Measurements from ENCODE around the gene SMOC2.

SMOC2 gene

GRCh38 chr6:168447282-168447681, 6.3 kb downstream of the SMOC2 start:
- TF ChIP-seq POLR2AphosphoS5 (IDR thresholded peaks at IDR 0.05; ENCODE audit: borderline replicate concordance, low read depth, low read length) (no peak), EZH2 (IDR thresholded peaks at IDR 0.05) (no peak), FOXP2 (optimal IDR thresholded peaks at IDR 0.05; ENCODE audit: control extremely low read depth, extremely low read length, insufficient read depth) (no peak)

GRCh38 chr6:168447700-168448099, 6.7 kb downstream of the SMOC2 start:
- Histone ChIP-seq H3K9me3 (ENCODE audit: low read depth, low read length) (no peaks in the 10 kb centered on the region), H3K9ac (ENCODE audit: insufficient read length) (no peak overlapping the region), H3K36me3 (ENCODE audit: insufficient read depth, low read length) (no peaks in the 10 kb centered on the region), H3K27ac (no peak overlapping the region), H3K4me3 (no peak overlapping the region)
- no peak for DNase-seq (ENCODE audit: low read depth, low spot score)
- TF ChIP-seq EZH2 (IDR thresholded peaks at IDR 0.05) (no peak), FOXP2 (optimal IDR thresholded peaks at IDR 0.05; ENCODE audit: control extremely low read depth, extremely low read length, insufficient read depth) (no peak), POLR2AphosphoS5 (IDR thresholded peaks at IDR 0.05; ENCODE audit: borderline replicate concordance, low read depth, low read length) (no peak)

More at GRCh38 chr6:168447282-168447681, 6.3 kb downstream of the SMOC2 start:
- no peak for DNase-seq (ENCODE audit: low read depth, low spot score)
- Histone ChIP-seq H3K27ac (no peak overlapping the region), H3K36me3 (ENCODE audit: insufficient read depth, low read length) (no peaks in the 10 kb centered on the region), H3K9ac (ENCODE audit: insufficient read length) (no peak overlapping the region), H3K9me3 (ENCODE audit: low read depth, low read length) (no peaks in the 10 kb centered on the region), H3K4me3 (no peak overlapping the region)

- no peak overlapping the region for H3K27ac ChIP-seq
- no peak for TF ChIP-seq FOXP2 (optimal IDR thresholded peaks at IDR 0.05; ENCODE audit: control extremely low read depth, extremely low read length, insufficient read depth)
- H3K36me3 ChIP-seq (ENCODE audit: insufficient read depth, low read length) = no peaks in the 10 kb centered on the region
- H3K9me3 ChIP-seq (ENCODE audit: low read depth, low read length) = no peaks in the 10 kb centered on the region
- no peak overlapping the region for H3K4me3 ChIP-seq
- no peak overlapping the region for H3K9ac ChIP-seq (ENCODE audit: insufficient read length)
- no peak for DNase-seq (ENCODE audit: low read depth, low spot score)
These were observed 7.4 kb downstream of the SMOC2 start for GRCh38 chr6:168448243-168448855.

GRCh38 chr6:168450917-168451316, 9.9 kb downstream of the SMOC2 start:
- DNase-seq (ENCODE audit: low read depth, low spot score) = peak; percentile 2
- Histone ChIP-seq H3K9ac (ENCODE audit: insufficient read length) (no peak overlapping the region), H3K9me3 (ENCODE audit: low read depth, low read length) (no peaks in the 10 kb centered on the region), H3K36me3 (ENCODE audit: insufficient read depth, low read length) (no peaks in the 10 kb centered on the region), H3K4me3 (peak overlapping the region; percentile 38; the same call in 1 of the 2 replicates), H3K27ac (no peak overlapping the region)
- TF ChIP-seq POLR2AphosphoS5 (IDR thresholded peaks at IDR 0.05; ENCODE audit: borderline replicate concordance, low read depth, low read length) (no peak), FOXP2 (optimal IDR thresholded peaks at IDR 0.05; ENCODE audit: control extremely low read depth, extremely low read length, insufficient read depth) (no peak), EZH2 (IDR thresholded peaks at IDR 0.05) (no peak)

- no peak for DNase-seq (ENCODE audit: low read depth, low spot score)
- Histone ChIP-seq H3K36me3 (ENCODE audit: insufficient read depth, low read length) (no peaks in the 10 kb centered on the region), H3K9me3 (ENCODE audit: low read depth, low read length) (no peaks in the 10 kb centered on the region), H3K9ac (ENCODE audit: insufficient read length) (no peak overlapping the region), H3K27ac (no peak overlapping the region), H3K4me3 (no peak overlapping the region)
- TF ChIP-seq EZH2 (IDR thresholded peaks at IDR 0.05) = no peak
- no peak for TF ChIP-seq POLR2AphosphoS5 (IDR thresholded peaks at IDR 0.05; ENCODE audit: borderline replicate concordance, low read depth, low read length)
- TF ChIP-seq FOXP2 (optimal IDR thresholded peaks at IDR 0.05; ENCODE audit: control extremely low read depth, extremely low read length, insufficient read depth) = no peak
These were observed 11.0 kb downstream of the SMOC2 start for GRCh38 chr6:168451805-168452517.

GRCh38 chr6:168452685-168453377, 11.8 kb downstream of the SMOC2 start:
- TF ChIP-seq FOXP2 (optimal IDR thresholded peaks at IDR 0.05; ENCODE audit: control extremely low read depth, extremely low read length, insufficient read depth) (no peak), EZH2 (IDR thresholded peaks at IDR 0.05) (no peak), POLR2AphosphoS5 (IDR thresholded peaks at IDR 0.05; ENCODE audit: borderline replicate concordance, low read depth, low read length) (no peak)

GRCh38 chr6:168455847-168456530, 15.0 kb downstream of the SMOC2 start:
- no peak overlapping the region for H3K4me3 ChIP-seq
- H3K9ac ChIP-seq (ENCODE audit: insufficient read length) = no peak overlapping the region
- no peak for DNase-seq (ENCODE audit: low read depth, low spot score)
- no peaks in the 10 kb centered on the region for H3K36me3 ChIP-seq (ENCODE audit: insufficient read depth, low read length)
- TF ChIP-seq POLR2AphosphoS5 (IDR thresholded peaks at IDR 0.05; ENCODE audit: borderline replicate concordance, low read depth, low read length) = no peak
- no peak for TF ChIP-seq FOXP2 (optimal IDR thresholded peaks at IDR 0.05; ENCODE audit: control extremely low read depth, extremely low read length, insufficient read depth)
- TF ChIP-seq EZH2 (IDR thresholded peaks at IDR 0.05) = no peak
- no peak overlapping the region for H3K27ac ChIP-seq
- no peaks in the 10 kb centered on the region for H3K9me3 ChIP-seq (ENCODE audit: low read depth, low read length)

More at GRCh38 chr6:168452685-168453377, 11.8 kb downstream of the SMOC2 start:
- H3K27ac ChIP-seq = no peak overlapping the region
- no peak overlapping the region for H3K4me3 ChIP-seq
- H3K9me3 ChIP-seq (ENCODE audit: low read depth, low read length) = no peaks in the 10 kb centered on the region
- H3K9ac ChIP-seq (ENCODE audit: insufficient read length) = no peak overlapping the region
- DNase-seq (ENCODE audit: low read depth, low spot score) = no peak
- no peaks in the 10 kb centered on the region for H3K36me3 ChIP-seq (ENCODE audit: insufficient read depth, low read length)
